Dendritic cell treated with granulocyte-macrophage colony-stimulating factor and Interleukin-4, amounts not matched to agents 40 ng/mL and 50 ng/mL, for 4 days (primary cell): ENCODE data around the gene ANXA6.
"Not testable (repeated sequence)": the region's sequence is repeated elsewhere in the genome, so short reads cannot be mapped to it uniquely, and the experiment has no call there.

Experiments used
- H3K27ac Mint-ChIP-seq: one replicate; pipeline ENCODE4 v1.8.0; 2022; ENCODE audit warnings: mild to moderate bottlenecking, mixed read lengths
- H3K27me3 Mint-ChIP-seq: one replicate; pipeline ENCODE4 v1.8.0; 2022; ENCODE audit warnings: mild to moderate bottlenecking, mixed read lengths
- H3K36me3 Mint-ChIP-seq: one replicate; pipeline ENCODE4 v1.8.0; 2022; ENCODE audit warnings: low read depth, mixed read lengths
- H3K4me1 Mint-ChIP-seq: one replicate; pipeline ENCODE4 v1.8.0; 2022; ENCODE audit warnings: low read depth, mixed read lengths
- H3K4me3 Mint-ChIP-seq: one replicate; pipeline ENCODE4 v1.8.0; 2022; ENCODE audit warnings: mild to moderate bottlenecking, moderate library complexity, mixed read lengths
- H3K9me3 Mint-ChIP-seq: one replicate; pipeline ENCODE4 v1.8.0; 2022; ENCODE audit warnings: mixed read lengths
- intact Hi-C: fragments of 100-400 bp; cut with micrococcal nuclease; formaldehyde crosslinking; loops from one replicate; pipeline ENCODE4 v1.15.0; 2022

ANXA6 gene

GRCh38 chr5:151157426-151158286 is at the start of gene ANXA6:
Gene ANXA6 (minus strand): TSS chr5:151157779. CDS start chr5:151147901, 9,878 bp downstream.
- Mint-ChIP-seq H3K9me3 (no peaks in the 10 kb centered on the region), H3K27me3 (peaks cover 2% of the 10 kb centered on the region), H3K27ac (peak within 1 kb of the TSS; percentile 92), H3K4me3 (peak within 1 kb of the TSS; percentile 89), H3K36me3 (peaks cover 18% of the 10 kb centered on the region), H3K4me1 (peaks cover 52% of the 10 kb centered on the region)
- intact Hi-C loops = no loop called here

DNA sequence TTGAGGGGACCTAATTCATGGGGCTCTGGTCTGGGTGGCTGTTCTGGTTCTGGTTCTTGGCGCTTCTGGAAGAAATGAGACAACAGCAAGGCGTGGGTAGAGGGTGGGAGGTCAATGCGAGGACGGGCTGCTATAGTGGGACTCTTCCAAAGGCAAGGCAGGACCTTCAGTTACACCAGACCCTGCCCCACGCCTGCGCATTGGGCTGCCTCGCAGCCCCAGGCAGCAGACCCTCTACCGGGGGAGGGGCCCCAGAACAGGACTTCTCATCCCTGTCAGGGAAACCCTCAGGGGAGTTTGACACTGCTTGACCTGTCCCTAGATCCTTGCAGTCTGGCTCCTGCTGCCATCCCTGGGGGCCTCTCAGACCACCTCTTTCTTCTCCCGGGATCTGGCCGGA is 47.8 kb upstream of the ANXA6 start:
- intact Hi-C loops = no loop called here
- H3K9me3 Mint-ChIP-seq = no peaks in the 10 kb centered on the region
- H3K27ac Mint-ChIP-seq = no peak overlapping the region
- peaks cover 31% of the 10 kb centered on the region for H3K36me3 Mint-ChIP-seq
- H3K4me3 Mint-ChIP-seq = no peak overlapping the region
- peaks cover 30% of the 10 kb centered on the region for H3K4me1 Mint-ChIP-seq
- H3K27me3 Mint-ChIP-seq = no peaks in the 10 kb centered on the region

DNA sequence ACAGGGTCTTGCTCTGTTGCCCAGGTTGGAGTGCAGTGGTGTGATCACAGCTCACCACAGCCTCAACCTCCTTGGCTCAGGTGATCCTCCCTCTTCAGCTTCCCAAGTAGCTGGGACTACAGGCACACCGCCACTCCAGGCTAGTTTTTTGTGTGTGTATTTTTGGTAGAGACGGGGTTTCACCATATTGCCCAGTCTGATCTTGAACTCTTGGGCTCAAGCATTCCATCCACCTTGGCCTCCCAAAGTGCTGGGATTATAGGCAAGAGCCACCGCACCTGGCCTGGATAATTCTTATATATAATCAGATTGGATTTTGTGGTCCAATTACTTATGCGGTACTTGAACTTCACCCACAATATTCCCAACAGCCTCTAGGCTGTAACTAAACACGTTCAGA is 46.5 kb upstream of the ANXA6 start:
- H3K27me3 Mint-ChIP-seq = no peaks in the 10 kb centered on the region
- H3K36me3 Mint-ChIP-seq = peaks cover 44% of the 10 kb centered on the region
- intact Hi-C loops = no loop called here
- no peak overlapping the region for H3K4me3 Mint-ChIP-seq
- H3K27ac Mint-ChIP-seq = no peak overlapping the region
- H3K4me1 Mint-ChIP-seq = peaks cover 23% of the 10 kb centered on the region
- H3K9me3 Mint-ChIP-seq = no peaks in the 10 kb centered on the region

- intact Hi-C loops = no loop called here
- no peak overlapping the region for H3K27ac Mint-ChIP-seq
- no peaks in the 10 kb centered on the region for H3K27me3 Mint-ChIP-seq
- H3K4me1 Mint-ChIP-seq = peaks cover 8% of the 10 kb centered on the region
- peaks cover 54% of the 10 kb centered on the region for H3K36me3 Mint-ChIP-seq
- no peak overlapping the region for H3K4me3 Mint-ChIP-seq
- H3K9me3 Mint-ChIP-seq = no peaks in the 10 kb centered on the region
Measured at GRCh38 chr5:151202381-151203139, 45.0 kb upstream of the ANXA6 start.

DNA sequence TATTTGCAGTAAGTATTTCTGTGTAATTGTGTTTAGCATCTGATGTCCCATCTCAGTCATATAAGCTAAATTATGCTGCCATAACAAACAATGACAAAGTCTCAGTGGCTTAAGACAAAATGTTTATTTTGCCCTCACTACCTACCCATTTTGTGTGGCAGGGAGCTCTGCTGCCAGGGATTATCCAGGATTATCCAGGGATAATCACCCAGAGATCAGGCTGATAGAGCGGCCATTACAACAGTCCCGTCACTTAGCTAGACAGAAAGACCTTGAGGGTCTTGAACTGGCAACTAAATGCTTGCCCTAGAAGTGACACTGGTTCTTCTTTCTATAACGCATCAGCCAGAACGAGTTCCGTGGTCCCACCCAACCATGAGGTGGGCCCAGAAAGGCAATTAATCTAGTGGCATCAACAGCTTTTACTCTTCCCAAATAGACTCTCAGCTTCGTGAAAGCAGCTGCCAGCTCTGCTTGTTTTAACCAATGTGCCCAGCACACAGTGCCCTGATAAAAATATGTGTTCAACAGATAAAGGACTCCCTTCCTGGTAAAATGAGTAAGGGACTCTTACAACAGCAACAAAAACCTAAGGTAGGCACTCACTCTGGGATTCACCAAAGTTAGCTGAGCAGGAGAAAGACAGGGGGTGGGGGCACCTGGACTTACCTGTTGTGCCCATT is 43.5 kb upstream of the ANXA6 start:
- peaks cover 18% of the 10 kb centered on the region for H3K4me1 Mint-ChIP-seq
- no peak overlapping the region for H3K27ac Mint-ChIP-seq
- no peak overlapping the region for H3K4me3 Mint-ChIP-seq
- H3K27me3 Mint-ChIP-seq = no peaks in the 10 kb centered on the region
- H3K36me3 Mint-ChIP-seq = peaks cover 69% of the 10 kb centered on the region
- intact Hi-C loops = no loop called here
- no peaks in the 10 kb centered on the region for H3K9me3 Mint-ChIP-seq

DNA sequence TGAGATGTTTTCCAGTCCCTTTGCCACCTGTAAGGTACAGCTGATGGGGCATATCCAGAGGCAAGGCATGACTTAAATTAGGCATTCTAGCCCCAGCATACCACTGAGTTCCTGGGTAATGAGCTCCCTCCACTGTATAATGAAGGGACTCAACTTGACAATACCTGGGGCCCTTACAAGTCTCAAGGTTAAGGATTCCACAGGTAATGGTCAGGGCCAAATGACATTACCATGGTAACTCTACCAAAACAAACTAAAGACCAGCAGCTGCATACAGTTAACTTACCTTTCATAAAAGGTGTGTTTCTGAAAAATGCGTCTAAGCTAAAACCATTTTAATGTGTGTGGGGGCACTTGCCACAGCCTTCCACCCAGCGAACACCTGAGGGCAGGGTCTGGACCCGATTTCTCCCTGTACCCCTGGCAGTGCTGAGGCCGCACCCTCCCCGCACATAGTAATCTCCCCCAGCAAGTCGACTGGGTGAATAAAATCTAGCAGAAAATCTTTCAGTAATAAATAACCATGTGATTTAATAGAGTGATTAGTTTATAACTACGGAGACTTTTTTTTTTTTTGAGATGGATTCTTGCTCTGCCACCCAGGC is 42.1 kb upstream of the ANXA6 start:
- H3K4me3 Mint-ChIP-seq = no peak overlapping the region
- intact Hi-C loops = loop anchor here (5.0 kb wide), 1 partner anchor 38 kb away; no protein-coding TSS in a partner anchor
- H3K4me1 Mint-ChIP-seq = peaks cover 22% of the 10 kb centered on the region
- H3K9me3 Mint-ChIP-seq = no peaks in the 10 kb centered on the region
- H3K36me3 Mint-ChIP-seq = peaks cover 64% of the 10 kb centered on the region
- no peaks in the 10 kb centered on the region for H3K27me3 Mint-ChIP-seq
- H3K27ac Mint-ChIP-seq = no peak overlapping the region

DNA sequence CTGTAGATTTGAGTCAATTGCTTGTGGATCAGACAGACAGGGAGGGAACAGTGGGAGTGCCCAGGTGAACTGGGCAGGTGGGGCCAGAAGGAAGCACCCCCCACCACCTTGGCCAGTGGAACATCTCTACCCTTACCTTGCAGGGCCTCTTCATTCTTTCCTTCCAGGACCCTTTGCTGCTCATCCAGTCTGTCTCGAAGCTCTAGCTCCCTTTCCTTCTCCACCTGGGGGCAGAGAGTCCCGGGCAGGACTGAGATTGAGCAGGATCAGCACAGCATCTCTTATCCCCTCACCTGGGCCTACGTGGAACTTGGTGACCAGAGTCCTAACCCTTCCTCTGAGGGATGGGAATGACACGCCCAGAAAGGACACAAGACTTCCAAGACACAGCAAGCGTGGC is 41.3 kb upstream of the ANXA6 start:
- Mint-ChIP-seq H3K4me3 (no peak overlapping the region), H3K4me1 (peaks cover 22% of the 10 kb centered on the region), H3K36me3 (peaks cover 64% of the 10 kb centered on the region), H3K27me3 (no peaks in the 10 kb centered on the region), H3K9me3 (no peaks in the 10 kb centered on the region), H3K27ac (no peak overlapping the region)
- intact Hi-C loops = loop anchor here (5.0 kb wide), 1 partner anchor 38 kb away; no protein-coding TSS in a partner anchor

DNA sequence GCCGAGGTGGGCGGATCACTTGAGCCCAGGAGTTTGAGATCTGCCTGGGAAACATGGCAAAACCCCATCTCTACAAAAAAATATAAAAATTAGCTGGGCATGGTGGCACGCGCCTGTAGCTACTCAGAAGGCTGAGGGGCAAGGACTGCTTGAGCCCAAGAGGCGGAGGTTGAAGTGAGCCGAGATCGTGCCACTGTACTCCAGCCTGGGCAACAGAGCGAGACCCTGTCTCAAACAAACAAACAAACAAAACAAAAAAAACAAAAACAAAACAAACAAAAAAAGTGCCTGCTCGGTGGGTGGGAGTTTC is 39.7 kb upstream of the ANXA6 start:
- H3K27ac Mint-ChIP-seq, H3K9me3 Mint-ChIP-seq, H3K4me3 Mint-ChIP-seq, H3K27me3 Mint-ChIP-seq: not testable (repeated sequence)
- H3K4me1 Mint-ChIP-seq = peaks cover 28% of the 10 kb centered on the region
- peaks cover 79% of the 10 kb centered on the region for H3K36me3 Mint-ChIP-seq
- intact Hi-C loops = loop anchor here (5.0 kb wide), 1 partner anchor 40 kb away; no protein-coding TSS in a partner anchor

GRCh38 chr5:151196556-151197290 is 39.1 kb upstream of the ANXA6 start:
- H3K27ac Mint-ChIP-seq = no peak overlapping the region
- H3K4me1 Mint-ChIP-seq = peaks cover 28% of the 10 kb centered on the region
- H3K36me3 Mint-ChIP-seq = peaks cover 79% of the 10 kb centered on the region
- no peak overlapping the region for H3K4me3 Mint-ChIP-seq
- no peaks in the 10 kb centered on the region for H3K9me3 Mint-ChIP-seq
- intact Hi-C loops = loop anchor here (5.0 kb wide), 1 partner anchor 41 kb away; no protein-coding TSS in a partner anchor
- H3K27me3 Mint-ChIP-seq = no peaks in the 10 kb centered on the region

- Mint-ChIP-seq H3K4me3 (no peak overlapping the region), H3K9me3 (no peaks in the 10 kb centered on the region)
Measured at GRCh38 chr5:151195622-151196021, 38.0 kb upstream of the ANXA6 start.

DNA sequence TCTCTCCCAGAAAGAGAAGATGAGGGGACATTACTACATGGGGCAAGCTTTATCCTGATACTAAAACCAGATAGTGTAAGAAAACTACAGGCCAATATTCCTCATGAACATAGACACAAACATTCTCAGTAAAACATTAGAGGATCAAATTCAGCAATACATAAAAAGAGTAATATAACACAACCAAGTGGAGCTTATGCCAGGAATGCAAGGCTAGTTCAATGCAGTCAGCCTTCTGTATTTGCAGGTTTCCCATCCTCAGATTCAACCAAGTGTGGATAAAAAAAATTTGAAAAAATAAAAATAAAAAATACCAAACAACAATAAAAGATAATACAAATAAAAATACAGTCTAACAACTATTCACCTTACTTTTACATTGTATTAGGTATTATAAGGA is 35.0 kb upstream of the ANXA6 start:
- peaks cover 40% of the 10 kb centered on the region for H3K4me1 Mint-ChIP-seq
- no peaks in the 10 kb centered on the region for H3K27me3 Mint-ChIP-seq
- intact Hi-C loops = no loop called here
- no peak overlapping the region for H3K27ac Mint-ChIP-seq
- peaks cover 76% of the 10 kb centered on the region for H3K36me3 Mint-ChIP-seq
- no peak overlapping the region for H3K4me3 Mint-ChIP-seq
- H3K9me3 Mint-ChIP-seq = peaks cover 16% of the 10 kb centered on the region

More at GRCh38 chr5:151195622-151196021, 38.0 kb upstream of the ANXA6 start:
- Mint-ChIP-seq H3K36me3 (peaks cover 76% of the 10 kb centered on the region), H3K4me1 (peaks cover 39% of the 10 kb centered on the region), H3K27me3 (no peaks in the 10 kb centered on the region), H3K27ac (no peak overlapping the region)
- intact Hi-C loops = loop anchor here (5.0 kb wide), 1 partner anchor 42 kb away; no protein-coding TSS in a partner anchor

DNA sequence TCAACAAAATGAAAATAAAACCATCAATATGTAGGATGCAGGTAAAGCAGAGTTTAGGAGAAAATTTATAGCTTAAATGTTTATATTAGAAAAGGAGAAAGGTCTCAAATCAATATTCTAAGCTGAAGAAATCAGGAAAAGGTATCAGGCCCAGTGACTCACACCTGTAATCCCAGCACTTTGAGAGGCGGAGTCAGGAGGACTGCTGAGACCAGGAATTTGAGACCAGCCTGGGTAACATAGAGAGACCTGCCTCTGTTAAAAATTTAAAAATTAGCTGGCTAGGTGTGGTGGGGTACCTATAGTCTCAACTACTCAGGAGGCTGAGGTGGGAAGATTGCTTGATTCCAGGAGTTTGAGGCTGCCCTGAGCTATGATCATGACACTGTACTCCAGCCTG is 34.1 kb upstream of the ANXA6 start:
- Mint-ChIP-seq H3K4me3 (no peak overlapping the region), H3K9me3 (peaks cover 16% of the 10 kb centered on the region), H3K27ac (no peak overlapping the region), H3K27me3 (no peaks in the 10 kb centered on the region), H3K36me3 (peaks cover 77% of the 10 kb centered on the region), H3K4me1 (peaks cover 34% of the 10 kb centered on the region)
- intact Hi-C loops = no loop called here

GRCh38 chr5:151189151-151189550 is 31.6 kb upstream of the ANXA6 start:
- peaks cover 16% of the 10 kb centered on the region for H3K9me3 Mint-ChIP-seq
- H3K4me3 Mint-ChIP-seq = no peak overlapping the region
- H3K4me1 Mint-ChIP-seq = peaks cover 18% of the 10 kb centered on the region
- intact Hi-C loops = no loop called here
- peaks cover 88% of the 10 kb centered on the region for H3K36me3 Mint-ChIP-seq
- H3K27me3 Mint-ChIP-seq = no peaks in the 10 kb centered on the region
- H3K27ac Mint-ChIP-seq = no peak overlapping the region
